HepG2 (cell line): ENCODE measurements around the gene SLC22A7. TPM values are rescaled to one million over a fixed set of nuclear protein-coding genes. Genes with fewer than 3 reads are reported as not detected.
A peak's percentile ranks its signal among the peaks of the same experiment; 100 is the strongest.

Source experiments
- CCAR2 ChIP-seq: fragments of 200-400 bp; formaldehyde crosslinking; optimal IDR thresholded peaks from 2 replicates; pipeline ENCODE3; 2018; ENCODE audit warnings: low read depth, mild to moderate bottlenecking, low read length, moderate library complexity
- KDM1A ChIP-seq: IDR thresholded peaks from 2 replicates; pipeline ENCODE4 v1.6.1; 2016; ENCODE audit warnings: missing compliant biosample characterization
- KDM5B ChIP-seq: sonication (generic); formaldehyde crosslinking; IDR thresholded peaks from 2 replicates; pipeline ENCODE4 v1.4.0; 2020; ENCODE audit warnings: missing genetic modification reagents, mild to moderate bottlenecking, borderline replicate concordance
- NR2F2 ChIP-seq: IDR thresholded peaks from 2 replicates; pipeline ENCODE4 v1.6.1; 2012; ENCODE audit warnings: low read depth, inconsistent platforms, borderline replicate concordance
- POGK ChIP-seq: sonication (generic); formaldehyde crosslinking; conservative IDR thresholded peaks from 2 replicates; pipeline ENCODE4 v1.8.0; 2022; ENCODE audit warnings: mild to moderate bottlenecking, moderate library complexity, missing genetic modification reagents
- PREB ChIP-seq: sonication (generic); formaldehyde crosslinking; IDR thresholded peaks from 2 replicates; pipeline ENCODE4 v1.4.0; 2020; ENCODE audit warnings: missing genetic modification reagents
- ZNF260 ChIP-seq: sonication (generic); formaldehyde crosslinking; IDR thresholded peaks from 2 replicates; pipeline ENCODE4 v1.4.0; 2020; ENCODE audit warnings: missing genetic modification reagents, low read depth, mild to moderate bottlenecking, borderline replicate concordance
- ZNF282 ChIP-seq: fragments of 450-650 bp; IDR thresholded peaks from 2 replicates; pipeline ENCODE4 v1.6.1; 2018; ENCODE audit not compliant: partially characterized antibody
- ZNF569 ChIP-seq: sonication (generic); formaldehyde crosslinking; IDR thresholded peaks from 2 replicates; pipeline ENCODE4 v1.5.0; 2020; ENCODE audit warnings: mild to moderate bottlenecking, missing genetic modification reagents, moderate library complexity, borderline replicate concordance
- ZNF629 ChIP-seq: sonication (generic); formaldehyde crosslinking; conservative IDR thresholded peaks from 2 replicates; pipeline ENCODE4 v1.5.0; 2020; ENCODE audit warnings: missing genetic modification reagents
- ZSCAN20 ChIP-seq: sonication (generic); formaldehyde crosslinking; IDR thresholded peaks from 2 replicates; pipeline ENCODE4 v1.4.0; 2020; ENCODE audit warnings: missing genetic modification reagents, mild to moderate bottlenecking, borderline replicate concordance
- polyA plus RNA-seq, 8 experiments: library from polyadenylated mRNA; depleted of rRNA in 3 of 8; stranded (reverse) in 7 of 8; unstranded in 1 of 8; fragments of >200 nt; fragmentation: Illumina TruSeq in 4 of 8; extraction: Trizol in 4 of 8; gene quantifications; 2 replicates each; pipeline versions ENCODE4 v1.2.1 to v1.2.3, GENCODE V29; 2011 to 2016; ENCODE audit warnings: low read depth in 4 of 8, missing spikeins in 1 of 8, mixed read lengths in 1 of 8; ENCODE audit not compliant: insufficient read depth in 1 of 8
- total RNA-seq, 5 experiments: library from RNA; depleted of rRNA; stranded (reverse); fragments of >200 nt; fragmentation: Illumina TruSeq; extraction: Trizol; gene quantifications; 2 replicates each; pipeline ENCODE4 v1.2.3, GENCODE V29; 2016; ENCODE audit warnings: low read depth in 1 of 5
- TF ChIP-seq, protein P1 (sequence below): sonication (generic); formaldehyde crosslinking; IDR thresholded peaks from 2 replicates; pipeline ENCODE4 v1.5.0; 2020; ENCODE audit warnings: missing genetic modification reagents
- TF ChIP-seq, protein P2 (sequence below): sonication (generic); formaldehyde crosslinking; IDR thresholded peaks from 2 replicates; pipeline ENCODE4 v1.4.0; 2020; ENCODE audit warnings: missing genetic modification reagents

The SLC22A7 gene
- total and polyA plus RNA-seq, 2 of the 13 experiments (the other 11 are each of a cell fraction or from before 2014, with no cell fraction given), result 5.3 to 22.6 TPM

DNA sequence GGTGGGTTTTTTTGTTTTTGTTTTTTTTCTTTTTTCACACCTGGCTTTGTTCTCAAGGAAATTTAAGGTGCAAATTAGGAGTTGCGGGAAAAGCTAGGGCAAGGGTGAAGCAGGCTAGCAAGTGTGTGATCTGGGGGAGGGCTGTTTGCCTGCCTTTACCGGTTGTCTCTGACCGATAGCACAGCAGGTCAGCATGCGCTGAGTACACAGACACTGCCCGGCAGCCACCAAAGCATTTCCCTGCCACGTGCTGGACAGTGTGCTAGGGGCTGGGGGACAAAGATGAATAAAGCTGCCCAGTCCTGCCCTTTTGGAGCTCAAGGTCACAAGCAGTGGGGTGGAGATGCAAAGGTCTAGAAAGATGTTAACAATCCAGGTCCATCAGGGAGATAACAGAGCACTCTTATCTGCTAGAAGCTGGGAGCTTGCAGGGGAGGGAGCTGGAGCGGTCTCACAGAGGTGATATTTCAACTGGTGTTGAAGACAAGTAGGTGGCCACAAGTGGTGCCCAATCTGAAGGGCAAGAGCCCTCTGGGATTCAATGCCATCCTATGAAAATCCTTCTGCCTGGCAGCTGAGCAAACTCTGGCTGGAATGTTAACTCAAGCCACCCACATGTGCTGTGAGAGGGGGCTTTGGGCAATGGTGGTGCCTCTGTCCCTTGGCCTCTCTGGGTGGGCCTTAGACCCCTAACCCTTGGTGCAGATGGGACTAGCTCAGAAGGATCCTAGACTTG, 30.3 kb upstream of the SLC22A7 start (continued):
- TF ChIP-seq, protein P1, sequence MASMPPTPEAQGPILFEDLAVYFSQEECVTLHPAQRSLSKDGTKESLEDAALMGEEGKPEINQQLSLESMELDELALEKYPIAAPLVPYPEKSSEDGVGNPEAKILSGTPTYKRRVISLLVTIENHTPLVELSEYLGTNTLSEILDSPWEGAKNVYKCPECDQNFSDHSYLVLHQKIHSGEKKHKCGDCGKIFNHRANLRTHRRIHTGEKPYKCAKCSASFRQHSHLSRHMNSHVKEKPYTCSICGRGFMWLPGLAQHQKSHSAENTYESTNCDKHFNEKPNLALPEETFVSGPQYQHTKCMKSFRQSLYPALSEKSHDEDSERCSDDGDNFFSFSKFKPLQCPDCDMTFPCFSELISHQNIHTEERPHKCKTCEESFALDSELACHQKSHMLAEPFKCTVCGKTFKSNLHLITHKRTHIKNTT (CRISPR knock-in tag), result no peak
- TF ChIP-seq NR2F2 (no peak), ZNF260 (CRISPR knock-in tag) (no peak), ZSCAN20 (no peak), PREB (CRISPR knock-in tag) (no peak; the same call in 1 of the 2 replicates), POGK (CRISPR knock-in tag) (peak; percentile 100), KDM5B (peak; percentile 95; the same call in 1 of the 2 replicates), KDM1A (peak; percentile 97), ZNF282 (no peak), CCAR2 (peak; percentile 85), ZNF629 (CRISPR knock-in tag) (peak; percentile 86), ZNF569 (peak; percentile 97; the same call in 1 of the 2 replicates)
- TF ChIP-seq, protein P2, sequence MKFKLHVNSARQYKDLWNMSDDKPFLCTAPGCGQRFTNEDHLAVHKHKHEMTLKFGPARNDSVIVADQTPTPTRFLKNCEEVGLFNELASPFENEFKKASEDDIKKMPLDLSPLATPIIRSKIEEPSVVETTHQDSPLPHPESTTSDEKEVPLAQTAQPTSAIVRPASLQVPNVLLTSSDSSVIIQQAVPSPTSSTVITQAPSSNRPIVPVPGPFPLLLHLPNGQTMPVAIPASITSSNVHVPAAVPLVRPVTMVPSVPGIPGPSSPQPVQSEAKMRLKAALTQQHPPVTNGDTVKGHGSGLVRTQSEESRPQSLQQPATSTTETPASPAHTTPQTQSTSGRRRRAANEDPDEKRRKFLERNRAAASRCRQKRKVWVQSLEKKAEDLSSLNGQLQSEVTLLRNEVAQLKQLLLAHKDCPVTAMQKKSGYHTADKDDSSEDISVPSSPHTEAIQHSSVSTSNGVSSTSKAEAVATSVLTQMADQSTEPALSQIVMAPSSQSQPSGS (CRISPR knock-in tag), result peak; percentile 98
